Frontal cortex (tissue), 4 donors: ENCODE results near the gene LGALS7B. TPM values are rescaled to one million over a fixed set of nuclear protein-coding genes. Genes with fewer than 3 reads are reported as not detected.

Source experiments
- DNase-seq, 2 donors: peaks; one replicate each; pipeline ENCODE4 v3.0.0; 2012; ENCODE audit warnings: low spot score in 2 of 2
- FAIRE-seq: peaks from 2 replicates; lab custom pipeline; 2012; peaks lifted over from hg19 to GRCh38; lab: Jason Lieb, UNC
- small RNA-seq: library from RNA; depleted of rRNA; stranded (forward); fragments of <200 nt; gene quantifications from one replicate; pipeline ENCODE3, GENCODE V24; 2014
- total RNA-seq: library from RNA; depleted of rRNA; stranded (reverse); fragments of >200 nt; gene quantifications from one replicate; pipeline ENCODE4 v1.2.3, GENCODE V29; 2014
- donor health status: control.
- donor health status: control.
- donor health status: control.

Gene LGALS7B
- total RNA-seq, 1 donor from 2014 or later = not detected

DNA sequence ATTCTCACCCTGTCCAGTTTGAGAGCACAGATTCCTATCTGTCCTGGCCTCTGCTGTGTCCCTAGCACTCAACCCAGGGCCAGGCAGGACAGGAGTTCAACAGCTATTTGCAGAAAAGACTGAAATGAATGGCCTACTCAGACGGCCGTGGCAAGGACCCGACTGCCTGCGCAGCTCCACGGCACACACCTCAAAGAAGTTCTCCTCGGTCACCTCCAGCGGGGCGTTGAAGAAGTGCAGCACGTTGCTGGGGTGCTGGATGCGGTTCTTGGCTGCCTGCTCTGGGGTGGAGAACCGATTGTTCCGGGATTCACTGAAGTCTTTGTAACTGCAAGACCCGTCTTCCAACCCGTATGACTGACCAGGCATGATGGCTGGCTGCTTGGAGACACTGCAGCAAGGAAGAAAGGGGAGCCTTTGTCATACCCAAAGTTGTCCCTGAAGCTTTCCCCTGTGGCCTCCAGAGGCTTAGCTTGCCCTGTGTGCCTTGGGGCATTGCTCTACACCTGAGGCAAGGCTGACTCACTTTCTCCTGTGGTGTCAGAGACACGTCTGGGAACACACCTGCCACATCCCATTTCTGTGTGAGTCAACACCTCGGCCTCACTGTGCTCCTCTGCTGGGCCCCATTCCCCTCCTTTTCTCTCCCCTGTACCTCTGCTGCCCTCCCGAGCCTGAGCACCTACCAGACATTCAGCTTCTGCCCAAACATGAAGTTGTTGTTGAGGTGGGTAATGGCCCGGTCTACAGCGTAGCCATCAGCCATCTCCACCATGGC, 49.4 kb downstream of the LGALS7B start:
- no peak for FAIRE-seq

DNA sequence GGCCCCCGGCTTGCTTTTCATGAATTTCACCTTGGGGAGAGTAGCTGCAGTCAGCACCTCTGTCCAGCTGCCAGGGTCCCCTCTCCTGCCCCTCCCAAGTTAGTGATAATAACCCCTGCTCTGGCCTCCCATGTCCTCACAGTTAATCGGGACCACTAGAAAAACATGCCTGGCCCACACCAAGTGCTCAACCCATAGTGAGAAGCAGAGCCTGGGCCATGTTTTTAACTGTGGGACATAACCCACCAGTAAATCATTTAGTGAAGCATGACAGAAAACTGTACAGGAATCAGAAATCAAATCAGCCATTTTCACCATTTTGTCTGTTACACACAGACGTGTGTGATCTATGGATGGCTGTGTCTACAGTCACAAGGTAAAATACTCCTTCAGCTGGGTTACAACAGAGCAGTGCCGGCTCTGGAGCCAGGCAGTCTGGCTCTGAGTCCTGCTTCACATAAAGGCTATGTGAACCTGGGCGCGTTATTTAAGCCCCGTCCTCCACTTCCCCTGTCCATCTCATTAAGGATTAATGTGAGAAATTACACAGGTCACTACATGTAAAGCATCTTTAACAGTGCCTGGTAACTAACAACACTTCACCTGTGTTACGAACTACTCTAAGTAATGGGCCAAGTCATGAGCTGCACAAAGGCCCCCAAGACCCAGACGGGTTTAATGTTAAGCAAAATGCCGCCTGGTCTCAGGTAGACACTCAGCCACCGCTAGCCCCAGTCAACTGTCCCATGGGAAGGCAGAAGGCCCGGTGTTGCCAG, 50.2 kb downstream of the LGALS7B start:
- DNase-seq (no peak), FAIRE-seq (no peak)

More for the DNA sequence above, 49.4 kb downstream of the LGALS7B start:
- no peak for DNase-seq

DNA sequence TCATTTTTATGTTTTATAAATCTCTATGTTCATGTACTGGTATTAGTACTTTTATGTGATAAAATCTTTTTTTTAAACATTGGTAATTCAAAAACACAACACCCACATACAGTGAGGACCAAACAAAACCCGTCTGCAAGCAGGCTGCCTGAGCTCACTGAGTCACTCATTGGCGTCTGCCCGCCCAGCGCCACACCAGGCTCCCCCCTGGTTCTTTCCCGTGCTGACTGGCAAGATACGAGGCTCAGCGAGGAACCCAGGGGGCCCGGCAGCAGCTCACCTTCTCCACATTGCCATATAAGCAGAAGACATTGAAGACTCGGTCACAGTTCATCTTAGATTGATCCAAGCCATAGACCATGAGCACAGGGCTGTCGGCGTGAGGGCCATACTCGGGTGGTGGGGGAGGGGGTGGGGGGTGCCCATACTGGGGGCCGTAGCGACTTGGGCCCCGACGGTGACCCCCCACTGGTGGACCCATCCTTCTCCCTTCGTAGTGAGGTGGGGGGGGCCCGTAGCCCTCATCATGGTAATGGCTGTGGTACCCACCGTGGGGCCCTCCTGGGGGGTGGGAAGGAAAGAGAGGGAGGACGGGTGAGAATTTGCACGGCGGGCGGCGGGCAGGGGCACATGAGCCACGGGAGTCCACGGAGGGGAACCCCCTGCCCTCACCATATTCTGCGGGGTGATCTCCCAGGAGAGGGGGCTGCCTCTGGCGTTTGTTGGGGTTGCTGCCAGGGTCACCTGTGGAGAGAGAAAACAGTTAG, 51.0 kb downstream of the LGALS7B start:
- FAIRE-seq = no peak

DNA sequence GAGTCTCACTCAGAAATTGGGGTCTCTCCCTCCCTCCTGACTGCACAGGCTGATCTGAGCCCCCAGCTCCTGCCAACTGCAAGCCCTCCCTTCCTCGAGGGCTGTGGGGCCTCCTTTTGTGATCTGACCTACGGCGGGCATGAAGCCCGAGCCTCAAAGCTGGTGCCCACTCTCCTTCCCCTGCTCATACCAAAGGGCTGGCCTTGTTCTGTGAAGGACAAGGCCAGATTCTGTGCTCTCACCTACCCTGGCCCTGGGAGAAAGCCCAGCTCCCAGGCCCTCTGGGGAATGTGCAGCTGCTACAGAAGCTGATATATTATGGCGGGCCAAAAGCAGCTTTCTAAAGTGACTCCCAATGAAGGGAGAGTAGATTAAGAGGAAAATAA, 51.6 kb downstream of the LGALS7B start:
- DNase-seq = no peak
- FAIRE-seq = no peak

More for the DNA sequence above, 51.0 kb downstream of the LGALS7B start:
- DNase-seq = no peak

Small RNA genes lying within 50 kb of the gene (small RNA-seq; reads per million reads assigned to genes)
- not detected for gene RNU6-140P

Other genes starting within 250 kb of the LGALS7B start
- gene MAP4K1, start 171.2 kb upstream of the LGALS7B start, total RNA-seq = 1.2 TPM
- gene EIF3K, start 170.0 kb upstream of the LGALS7B start, total RNA-seq = 120 TPM
- gene ACTN4, start 141.6 kb upstream of the LGALS7B start, total RNA-seq = 50.1 TPM
- gene CAPN12, start 44.7 kb upstream of the LGALS7B start, total RNA-seq = under 0.01 TPM
- gene LGALS7, start 15.7 kb upstream of the LGALS7B start, total RNA-seq = not detected
- under 0.01 TPM for gene LGALS4, start 23.7 kb downstream of the LGALS7B start, total RNA-seq
- 15.1 TPM for gene ECH1, start 42.6 kb downstream of the LGALS7B start, total RNA-seq
- 372 TPM for gene HNRNPL, start 60.8 kb downstream of the LGALS7B start, total RNA-seq
- 5.3 TPM for gene RINL, start 89.1 kb downstream of the LGALS7B start, total RNA-seq
- 56.7 TPM for gene SIRT2, start 110.4 kb downstream of the LGALS7B start, total RNA-seq
- gene NFKBIB, start 110.8 kb downstream of the LGALS7B start, total RNA-seq = 3.3 TPM
- 1.6 TPM for gene CCER2, start 123.0 kb downstream of the LGALS7B start, total RNA-seq
- gene SARS2, start 141.6 kb downstream of the LGALS7B start, total RNA-seq = 6.9 TPM
- 17.1 TPM for gene MRPS12, start 141.7 kb downstream of the LGALS7B start, total RNA-seq
- 4.5 TPM for gene FBXO17, start 186.5 kb downstream of the LGALS7B start, total RNA-seq
- gene FBXO27, start 243.3 kb downstream of the LGALS7B start, total RNA-seq = 8.6 TPM